AG09319 (cell line): Measurements from ENCODE around the gene BCLAF1.
A peak's percentile ranks its signal among the peaks of the same experiment; 100 is the strongest.

ENCODE experiments used
- DNase-seq: peaks from one replicate; pipeline ENCODE4 v3.0.0-alpha.2; 2010; ENCODE audit warnings: low read depth; ENCODE audit errors: extremely low read depth
- TF ChIP-seq, protein P1 (sequence below): IDR thresholded peaks from 2 replicates; pipeline ENCODE4 v1.5.1; 2011; ENCODE audit warnings: low read depth, mild to moderate bottlenecking, inconsistent platforms, low read length, moderate library complexity

The BCLAF1 gene

DNA sequence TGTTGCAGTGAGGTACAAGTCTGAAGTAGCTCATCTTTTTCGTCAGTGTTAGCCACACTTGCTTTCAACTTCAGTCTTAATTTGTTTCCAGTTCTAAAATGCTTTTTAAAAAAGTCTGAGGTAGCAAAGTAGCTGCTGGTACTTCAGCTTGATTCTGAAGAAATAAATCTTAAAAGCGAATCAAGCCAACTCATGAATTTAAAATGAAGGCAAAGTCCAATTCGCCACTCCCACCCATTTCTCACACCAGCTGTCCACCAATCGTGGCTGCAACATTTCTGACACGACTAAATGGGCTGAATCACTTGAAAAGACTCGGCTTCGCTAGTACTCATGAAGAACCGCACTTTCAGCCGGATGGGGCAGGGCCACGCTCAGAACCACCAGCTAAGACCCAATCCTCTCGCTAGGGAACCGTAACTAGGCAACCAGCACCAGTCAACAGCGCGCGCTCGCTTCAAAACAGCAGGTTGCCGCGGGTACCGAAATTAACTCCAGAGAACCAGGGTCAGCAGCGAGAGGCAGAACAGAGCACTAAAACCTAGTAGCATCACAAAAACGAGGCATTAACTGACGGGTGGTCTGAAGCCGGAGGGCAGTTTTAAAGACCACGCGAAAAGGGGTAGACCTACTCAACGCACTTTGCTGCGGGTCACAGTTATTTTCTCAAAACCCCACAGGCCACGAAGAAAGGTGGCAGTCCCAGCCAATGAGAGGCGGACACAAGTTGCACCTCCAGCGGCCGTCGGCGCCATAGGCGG lies 900 bp downstream of the BCLAF1 start:
- DNase-seq: peak; percentile 86
- TF ChIP-seq, protein P1, sequence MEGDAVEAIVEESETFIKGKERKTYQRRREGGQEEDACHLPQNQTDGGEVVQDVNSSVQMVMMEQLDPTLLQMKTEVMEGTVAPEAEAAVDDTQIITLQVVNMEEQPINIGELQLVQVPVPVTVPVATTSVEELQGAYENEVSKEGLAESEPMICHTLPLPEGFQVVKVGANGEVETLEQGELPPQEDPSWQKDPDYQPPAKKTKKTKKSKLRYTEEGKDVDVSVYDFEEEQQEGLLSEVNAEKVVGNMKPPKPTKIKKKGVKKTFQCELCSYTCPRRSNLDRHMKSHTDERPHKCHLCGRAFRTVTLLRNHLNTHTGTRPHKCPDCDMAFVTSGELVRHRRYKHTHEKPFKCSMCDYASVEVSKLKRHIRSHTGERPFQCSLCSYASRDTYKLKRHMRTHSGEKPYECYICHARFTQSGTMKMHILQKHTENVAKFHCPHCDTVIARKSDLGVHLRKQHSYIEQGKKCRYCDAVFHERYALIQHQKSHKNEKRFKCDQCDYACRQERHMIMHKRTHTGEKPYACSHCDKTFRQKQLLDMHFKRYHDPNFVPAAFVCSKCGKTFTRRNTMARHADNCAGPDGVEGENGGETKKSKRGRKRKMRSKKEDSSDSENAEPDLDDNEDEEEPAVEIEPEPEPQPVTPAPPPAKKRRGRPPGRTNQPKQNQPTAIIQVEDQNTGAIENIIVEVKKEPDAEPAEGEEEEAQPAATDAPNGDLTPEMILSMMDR: peak; percentile 5

DNA sequence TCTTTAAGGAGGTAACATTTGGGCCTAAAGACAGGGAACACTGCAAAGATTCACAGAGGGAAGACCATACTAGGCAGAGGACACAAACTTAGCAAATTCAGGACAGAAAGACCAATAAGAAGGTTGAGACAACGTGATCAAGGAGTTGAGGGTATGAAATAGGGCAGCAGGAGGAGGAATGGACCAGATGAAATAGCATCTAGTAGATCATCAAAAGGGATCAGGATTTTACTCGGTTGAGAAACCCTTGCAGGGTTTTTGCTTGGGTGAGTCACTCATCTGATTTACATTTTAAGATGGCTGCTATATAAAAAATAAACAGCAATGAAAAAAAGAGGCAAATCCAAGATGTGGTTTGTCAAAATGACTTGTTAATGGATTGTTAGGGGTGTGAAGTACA lies 4.7 kb downstream of the BCLAF1 start:
- no peak for DNase-seq

DNA sequence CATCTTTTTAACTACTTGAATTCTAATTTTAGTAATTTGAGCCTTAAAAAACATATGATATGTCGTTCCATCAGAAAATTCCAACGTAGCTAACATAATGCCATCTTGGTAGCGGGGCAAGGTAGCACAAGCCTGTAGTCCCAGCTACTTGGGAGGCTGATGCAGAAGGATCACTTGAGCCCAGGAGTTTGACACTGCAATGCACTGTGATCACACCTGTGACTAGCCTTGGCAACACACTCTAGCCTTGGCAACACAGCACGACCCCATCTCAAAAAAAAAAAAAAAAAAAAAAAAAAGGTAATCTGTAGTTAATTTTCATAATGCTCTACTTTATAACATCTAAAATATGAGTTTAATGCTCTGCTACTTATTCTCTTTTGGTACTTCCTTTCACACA lies 6.7 kb downstream of the BCLAF1 start:
- no peak for DNase-seq
- TF ChIP-seq, protein P1: no peak

More for the DNA sequence above, 4.7 kb downstream of the BCLAF1 start:
- TF ChIP-seq, protein P1: no peak

DNA sequence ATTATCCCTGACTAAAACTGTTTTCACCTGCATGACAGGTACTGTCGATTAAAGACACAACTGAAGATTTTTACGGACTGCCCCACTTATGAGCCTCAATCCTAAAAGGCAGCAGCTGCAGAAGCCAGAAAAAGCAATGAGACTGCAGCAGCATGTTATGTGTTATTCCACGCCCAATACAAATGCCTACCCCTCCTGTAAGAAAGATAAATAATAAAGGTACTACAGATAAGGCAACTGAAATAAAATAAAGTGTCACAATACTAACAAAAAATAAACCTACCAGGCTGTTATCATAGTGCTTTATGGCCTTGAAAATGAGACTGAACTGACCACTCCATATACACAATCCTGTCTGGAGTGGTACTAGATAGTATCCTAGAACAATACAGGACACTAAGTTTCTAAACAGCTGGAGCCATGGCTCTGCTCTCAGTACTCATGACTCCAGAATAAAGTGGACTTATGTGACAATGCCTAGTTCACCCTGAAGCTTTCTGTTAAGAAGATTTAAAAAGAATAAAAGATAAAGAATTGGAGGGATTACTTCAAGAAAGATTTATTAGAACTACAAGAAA lies 9.5 kb downstream of the BCLAF1 start:
- TF ChIP-seq, protein P1: no peak
- no peak for DNase-seq

DNA sequence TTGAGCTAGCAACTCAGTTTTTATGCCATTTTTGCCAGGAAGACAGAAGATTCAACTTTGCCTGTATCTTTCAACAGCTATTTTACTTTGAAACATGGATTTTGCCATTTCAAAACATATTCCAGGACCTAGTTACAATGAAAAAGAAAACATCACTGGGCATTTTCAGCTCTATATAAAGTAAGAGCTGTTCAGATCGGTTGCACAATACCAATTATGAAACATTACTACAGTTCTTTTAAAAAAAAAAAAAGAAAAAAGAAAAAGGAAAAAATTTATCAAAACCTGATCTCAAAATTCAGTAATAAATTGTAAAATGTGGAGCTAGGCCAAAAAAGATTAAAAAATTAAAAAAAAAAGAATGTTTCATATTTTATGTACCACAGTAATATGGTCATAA lies 15.6 kb downstream of the BCLAF1 start:
- DNase-seq: no peak
- TF ChIP-seq, protein P1: no peak

DNA sequence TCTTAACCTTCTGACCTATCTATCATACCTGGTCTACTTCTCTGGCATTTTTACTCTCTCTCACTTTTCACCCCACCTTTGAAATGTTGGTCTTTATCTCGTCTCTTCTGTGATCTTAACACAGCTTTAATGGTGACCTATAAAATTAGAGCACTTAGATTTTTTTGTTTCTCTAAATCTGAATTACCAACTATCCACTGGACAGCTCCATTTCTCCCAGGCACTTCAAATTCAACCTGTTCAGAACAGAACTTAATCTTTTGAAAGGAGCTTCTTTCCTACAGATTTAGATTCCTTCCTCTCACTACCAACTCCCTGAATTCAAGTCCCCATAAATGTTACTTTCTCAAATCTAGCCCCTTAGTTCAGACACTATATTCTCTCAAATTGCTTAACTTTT lies 24.5 kb downstream of the BCLAF1 start:
- no peak for DNase-seq
- TF ChIP-seq, protein P1: no peak

DNA sequence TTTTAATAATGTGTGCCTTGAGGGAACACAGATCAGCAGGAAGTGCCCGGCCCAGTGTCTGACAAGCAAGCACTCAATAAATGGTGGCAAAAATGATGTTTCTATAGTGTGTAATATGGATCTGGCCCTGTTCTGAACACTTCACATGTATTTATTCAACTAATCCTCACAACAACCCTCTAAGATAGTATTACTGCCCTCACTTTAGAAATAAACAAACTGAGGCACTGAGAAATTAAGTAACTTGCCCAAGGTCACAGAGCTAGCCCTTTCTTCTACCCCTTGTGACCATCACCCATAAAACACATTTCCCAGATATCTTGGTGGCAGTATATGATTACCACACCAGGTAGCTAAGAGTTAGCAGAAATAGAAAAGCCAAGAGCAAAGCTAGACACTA lies 26.7 kb downstream of the BCLAF1 start:
- no peak for DNase-seq
- TF ChIP-seq, protein P1: no peak
